Keratinocyte (primary cell): Measurements from ENCODE around the gene LCP2. TPM values are rescaled to one million over a fixed set of nuclear protein-coding genes. Genes with fewer than 3 reads are reported as not detected.

Source experiments
- DNase-seq: peaks from one replicate; pipeline ENCODE4 v3.0.0-alpha.2; 2011; ENCODE audit warnings: low read depth, missing footprints, low spot score
- FAIRE-seq: peaks from 2 replicates; lab custom pipeline; 2011; peaks lifted over from hg19 to GRCh38; lab: Jason Lieb, UNC
- H2AFZ ChIP-seq: 2 replicates; pipeline ENCODE4 v1.6.0; 2012; ENCODE audit warnings: low read length, control low read depth, inconsistent platforms; ENCODE audit not compliant: control insufficient read depth
- H3K27ac ChIP-seq: 2 replicates; pipeline ENCODE4 v1.5.1; 2011; ENCODE audit warnings: low read length; ENCODE audit not compliant: control insufficient read depth, insufficient read depth
- H3K27me3 ChIP-seq: 3 replicates; pipeline ENCODE4 v1.6.0; 2011; ENCODE audit warnings: low read length; ENCODE audit not compliant: control insufficient read depth, insufficient read depth; ENCODE audit errors: extremely low read depth
- H3K36me3 ChIP-seq, 2 experiments: 2 replicates in 1 of 2; 3 replicates in 1 of 2; pipeline ENCODE4 v1.5.1; 2011; ENCODE audit warnings: low read length in 2 of 2, mild to moderate bottlenecking in 1 of 2; ENCODE audit not compliant: control insufficient read depth in 2 of 2, insufficient read depth in 2 of 2; ENCODE audit errors: extremely low read depth in 1 of 2
- H3K4me1 ChIP-seq: 3 replicates; pipeline ENCODE4 v1.5.1; 2011; ENCODE audit warnings: low read length; ENCODE audit not compliant: control insufficient read depth, insufficient read depth; ENCODE audit errors: extremely low read depth
- H3K4me2 ChIP-seq: 3 replicates; pipeline ENCODE4 v1.6.0; 2011; ENCODE audit warnings: low read depth, low read length; ENCODE audit not compliant: control insufficient read depth, insufficient read depth; ENCODE audit errors: extremely low read depth
- H3K4me3 ChIP-seq, 3 experiments: fragments of 200-600 bp in 1 of 3; sonication (generic) in 1 of 3; 2 replicates in 2 of 3; 3 replicates in 1 of 3; pipeline ENCODE4 v1.5.1; 2011 to 2016; ENCODE audit warnings: low read length in 3 of 3, mild to moderate bottlenecking in 3 of 3, control low read depth in 2 of 3, inconsistent platforms in 1 of 3, low read depth in 1 of 3, mixed read lengths in 1 of 3, mixed run types in 1 of 3, moderate library complexity in 1 of 3; ENCODE audit not compliant: control insufficient read depth in 2 of 3, insufficient read depth in 2 of 3; ENCODE audit errors: extremely low read depth in 1 of 3
- H3K79me2 ChIP-seq: 2 replicates; pipeline ENCODE4 v1.6.0; 2012; ENCODE audit warnings: low read length; ENCODE audit not compliant: control insufficient read depth, insufficient read depth
- H3K9ac ChIP-seq: 3 replicates; pipeline ENCODE4 v1.6.0; 2011; ENCODE audit warnings: low read length; ENCODE audit not compliant: control insufficient read depth, insufficient read depth; ENCODE audit errors: extremely low read depth
- H3K9me1 ChIP-seq: 3 replicates; pipeline ENCODE4 v1.6.0; 2011; ENCODE audit warnings: low read length; ENCODE audit not compliant: control insufficient read depth, insufficient read depth; ENCODE audit errors: extremely low read depth
- H3K9me3 ChIP-seq: 2 replicates; pipeline ENCODE4 v1.5.1; 2012; ENCODE audit warnings: low read depth, low read length; ENCODE audit not compliant: control insufficient read depth
- H4K20me1 ChIP-seq: 3 replicates; pipeline ENCODE4 v1.6.0; 2011; ENCODE audit warnings: low read length; ENCODE audit not compliant: control insufficient read depth, insufficient read depth; ENCODE audit errors: extremely low read depth
- CTCF ChIP-seq, 3 experiments: IDR thresholded peaks in 1 of 3; conservative IDR thresholded peaks in 1 of 3; optimal IDR thresholded peaks in 1 of 3; 2 replicates in 2 of 3; 3 replicates in 1 of 3; pipeline versions ENCODE3 to v1.5.1; 2011; ENCODE audit warnings: low read length in 3 of 3, mild to moderate bottlenecking in 3 of 3, moderate library complexity in 2 of 3, control low read depth in 1 of 3, inconsistent platforms in 1 of 3; ENCODE audit not compliant: insufficient read depth in 2 of 3; ENCODE audit errors: extremely low read depth in 1 of 3
- EZH2 ChIP-seq: IDR thresholded peaks from one replicate; pipeline ENCODE4 v1.6.1; 2012; ENCODE audit warnings: inconsistent platforms, mild to moderate bottlenecking, low read length, moderate library complexity
- dilution Hi-C: fragments of 300-500 bp; cut with MboI; formaldehyde crosslinking; loops from one replicate; pipeline ENCODE4 v1.7.0; 2020; ENCODE audit warnings: low sequenced_read_pairs; ENCODE audit not compliant: extremely low pct_ligation_motif_present
- polyA plus RNA-seq, 5 experiments: library from polyadenylated mRNA; depleted of rRNA in 3 of 5; stranded (reverse) in 3 of 5; stranded (forward) in 1 of 5; unstranded in 1 of 5; fragments of >200 nt; gene quantifications; 1 replicate in 1 of 5; 2 replicates in 3 of 5; 3 replicates in 1 of 5; pipeline versions ENCODE4 v1.2.1 to v1.2.3, GENCODE V29; 2011 to 2012; ENCODE audit warnings: missing spikeins in 2 of 5, low read depth in 1 of 5, low replicate concordance in 1 of 5

LCP2 gene
- polyA plus RNA-seq, 1 donor (not counting 4 experiments of a cell fraction or from before 2014, with no cell fraction given): not detected

- no peak overlapping the region for H3K9ac ChIP-seq
- H4K20me1 ChIP-seq: no peaks in the 10 kb centered on the region
- H3K79me2 ChIP-seq: no peaks in the 10 kb centered on the region
- no peak for FAIRE-seq
- no peaks in the 10 kb centered on the region for H3K27me3 ChIP-seq
- TF ChIP-seq CTCF (optimal IDR thresholded peaks at IDR 0.05 in 1 of 3, IDR thresholded peaks at IDR 0.05 in 1 of 3, conservative IDR thresholded peaks at IDR 0.05 in 1 of 3; ENCODE audit: extremely low read depth in 1 of 3, insufficient read depth in 2 of 3, low read length in 3 of 3) (no peak), EZH2 (no peak)
- no peak overlapping the region for H3K4me3 ChIP-seq
- no peak overlapping the region for H3K4me2 ChIP-seq
- no peak overlapping the region for H2AFZ ChIP-seq
- H3K27ac ChIP-seq: no peak overlapping the region
- DNase-seq: no peak
- dilution Hi-C loops: no loop called here
- H3K36me3 ChIP-seq: no peaks in the 10 kb centered on the region
- H3K9me3 ChIP-seq: no peaks in the 10 kb centered on the region
- H3K4me1 ChIP-seq: no peaks in the 10 kb centered on the region
- H3K9me1 ChIP-seq: no peaks in the 10 kb centered on the region
Measured at GRCh38 chr5:170336065-170336464, 38.5 kb upstream of the LCP2 start.

- dilution Hi-C loops: no loop called here
- no peak overlapping the region for H3K9ac ChIP-seq
- H4K20me1 ChIP-seq: no peaks in the 10 kb centered on the region
- H3K36me3 ChIP-seq: no peaks in the 10 kb centered on the region
- no peak overlapping the region for H3K4me3 ChIP-seq
- TF ChIP-seq EZH2 (no peak), CTCF (optimal IDR thresholded peaks at IDR 0.05 in 1 of 3, IDR thresholded peaks at IDR 0.05 in 1 of 3, conservative IDR thresholded peaks at IDR 0.05 in 1 of 3; ENCODE audit: extremely low read depth in 1 of 3, insufficient read depth in 2 of 3, low read length in 3 of 3) (no peak)
- no peak overlapping the region for H3K4me2 ChIP-seq
- H3K27ac ChIP-seq: no peak overlapping the region
- H3K27me3 ChIP-seq: no peaks in the 10 kb centered on the region
- no peak for FAIRE-seq
- H3K4me1 ChIP-seq: no peaks in the 10 kb centered on the region
- H3K9me3 ChIP-seq: no peaks in the 10 kb centered on the region
- DNase-seq: no peak
- H3K79me2 ChIP-seq: no peaks in the 10 kb centered on the region
- no peaks in the 10 kb centered on the region for H3K9me1 ChIP-seq
- no peak overlapping the region for H2AFZ ChIP-seq
Measured at GRCh38 chr5:170334626-170335025, 37.0 kb upstream of the LCP2 start.
